ENCODE measurements around the gene PIBF1. TPM values are rescaled to one million over a fixed set of nuclear protein-coding genes. Genes with fewer than 3 reads are reported as not detected.
A peak's percentile ranks its signal among the peaks of the same experiment; 100 is the strongest.

The PIBF1 gene
- total RNA-seq, 1 experiment from 2014 or later = 4.8 TPM

DNA sequence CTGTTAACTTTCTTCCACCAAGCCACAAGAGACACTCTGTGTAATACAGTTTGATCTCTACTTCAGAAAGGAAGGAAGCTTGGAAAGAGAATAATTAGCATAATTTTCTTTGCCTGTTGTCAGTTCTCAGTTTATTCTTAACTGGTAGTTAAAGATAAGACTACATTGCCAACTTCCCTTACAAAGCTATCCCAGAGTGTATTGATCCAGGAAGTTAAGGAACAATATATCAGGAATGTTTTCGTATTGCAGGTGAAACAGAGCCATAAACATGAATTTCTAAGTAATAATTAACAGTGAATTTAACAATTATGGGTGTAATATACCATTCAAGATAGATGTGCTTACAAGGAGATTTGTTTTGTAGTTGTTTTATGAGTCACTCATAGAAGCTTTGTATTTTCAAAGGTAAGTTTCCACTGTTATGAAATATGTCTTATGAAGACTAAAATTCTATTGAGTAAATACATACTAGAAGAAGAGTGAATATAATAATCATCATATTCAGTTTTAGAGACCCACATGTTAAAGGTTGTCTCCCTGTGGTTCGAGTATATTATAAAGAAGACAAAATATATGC is 188.5 kb downstream of the PIBF1 start:
- DNase-seq = no peak
- Histone ChIP-seq H3K9me2 (replicated peaks; ENCODE audit: low read length) (no peaks in the 10 kb centered on the region), H3K36me3 (ENCODE audit: low read depth, low read length) (no peaks in the 10 kb centered on the region), H4K20me1 (ENCODE audit: low read length) (no peaks in the 10 kb centered on the region), H3K9ac (ENCODE audit: low read length) (no peak overlapping the region), H3K27me3 (ENCODE audit: low read length) (no peaks in the 10 kb centered on the region), H3K27ac (ENCODE audit: low read length) (no peak overlapping the region), H3K79me2 (ENCODE audit: low read length) (no peaks in the 10 kb centered on the region), H3K9me3 (ENCODE audit: low read length) (no peaks in the 10 kb centered on the region), H3K4me1 (ENCODE audit: insufficient read depth, low read length) (no peaks in the 10 kb centered on the region), H3K4me3 (ENCODE audit: low read length) (no peak overlapping the region), H3K4me2 (ENCODE audit: low read length) (no peak overlapping the region), H2AFZ (ENCODE audit: low read length) (no peak overlapping the region), H3F3A (ENCODE audit: low read length, unreplicated experiment) (no peaks in the 10 kb centered on the region)
- ChIA-PET CTCF (no interaction called here), POLR2A (ENCODE audit: unreplicated experiment) (no interaction called here)
- no TSS peak for BruUV-seq (replicated peaks)
- intact Hi-C loops (cut with micrococcal nuclease) = no loop called here
- no peak for ATAC-seq
- TF ChIP-seq EZH2 (IDR thresholded peaks at IDR 0.05; ENCODE audit: low read length, unreplicated experiment) = no peak
- no peak for TF ChIP-seq EZH2phosphoT487 (IDR thresholded peaks at IDR 0.05; ENCODE audit: borderline replicate concordance, low read length)
- TF ChIP-seq, protein P1, sequence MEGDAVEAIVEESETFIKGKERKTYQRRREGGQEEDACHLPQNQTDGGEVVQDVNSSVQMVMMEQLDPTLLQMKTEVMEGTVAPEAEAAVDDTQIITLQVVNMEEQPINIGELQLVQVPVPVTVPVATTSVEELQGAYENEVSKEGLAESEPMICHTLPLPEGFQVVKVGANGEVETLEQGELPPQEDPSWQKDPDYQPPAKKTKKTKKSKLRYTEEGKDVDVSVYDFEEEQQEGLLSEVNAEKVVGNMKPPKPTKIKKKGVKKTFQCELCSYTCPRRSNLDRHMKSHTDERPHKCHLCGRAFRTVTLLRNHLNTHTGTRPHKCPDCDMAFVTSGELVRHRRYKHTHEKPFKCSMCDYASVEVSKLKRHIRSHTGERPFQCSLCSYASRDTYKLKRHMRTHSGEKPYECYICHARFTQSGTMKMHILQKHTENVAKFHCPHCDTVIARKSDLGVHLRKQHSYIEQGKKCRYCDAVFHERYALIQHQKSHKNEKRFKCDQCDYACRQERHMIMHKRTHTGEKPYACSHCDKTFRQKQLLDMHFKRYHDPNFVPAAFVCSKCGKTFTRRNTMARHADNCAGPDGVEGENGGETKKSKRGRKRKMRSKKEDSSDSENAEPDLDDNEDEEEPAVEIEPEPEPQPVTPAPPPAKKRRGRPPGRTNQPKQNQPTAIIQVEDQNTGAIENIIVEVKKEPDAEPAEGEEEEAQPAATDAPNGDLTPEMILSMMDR (conservative IDR thresholded peaks at IDR 0.05; ENCODE audit: low read depth, low read length) = no peak

DNA sequence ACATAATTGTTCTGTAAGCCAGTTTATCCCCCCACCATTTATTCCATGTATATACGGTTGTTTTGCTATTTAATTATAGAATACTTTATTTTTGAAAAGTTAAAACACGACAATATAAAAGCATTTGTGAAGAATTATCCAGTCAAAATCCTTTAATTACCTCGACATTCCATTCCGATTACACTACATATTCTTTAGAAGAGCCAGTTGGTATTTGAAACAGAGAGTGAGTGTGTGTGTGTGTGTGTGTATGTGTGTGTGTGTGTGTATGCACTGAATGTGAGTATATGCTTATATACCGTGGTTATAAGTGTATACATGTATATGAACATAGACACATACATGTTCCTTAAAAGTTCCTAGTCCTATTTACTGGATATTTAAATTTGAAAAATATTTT is 189.0 kb downstream of the PIBF1 start:
- Histone ChIP-seq H3K4me3 (ENCODE audit: low read length) (no peak overlapping the region), H3K27me3 (ENCODE audit: low read length) (no peaks in the 10 kb centered on the region), H3K4me1 (ENCODE audit: insufficient read depth, low read length) (no peaks in the 10 kb centered on the region), H4K20me1 (ENCODE audit: low read length) (no peaks in the 10 kb centered on the region), H3K79me2 (ENCODE audit: low read length) (no peaks in the 10 kb centered on the region), H3K9me2 (replicated peaks; ENCODE audit: low read length) (no peaks in the 10 kb centered on the region), H3K27ac (ENCODE audit: low read length) (no peak overlapping the region), H3K36me3 (ENCODE audit: low read depth, low read length) (no peaks in the 10 kb centered on the region), H3K9ac (ENCODE audit: low read length) (no peak overlapping the region), H3F3A (ENCODE audit: low read length, unreplicated experiment) (no peaks in the 10 kb centered on the region), H3K9me3 (ENCODE audit: low read length) (no peaks in the 10 kb centered on the region), H2AFZ (ENCODE audit: low read length) (no peak overlapping the region), H3K4me2 (ENCODE audit: low read length) (no peak overlapping the region)
- intact Hi-C loops (cut with micrococcal nuclease) = no loop called here
- BruUV-seq (replicated peaks) = no TSS peak
- no peak for ATAC-seq
- TF ChIP-seq EZH2 (IDR thresholded peaks at IDR 0.05; ENCODE audit: low read length, unreplicated experiment) (no peak), EZH2phosphoT487 (IDR thresholded peaks at IDR 0.05; ENCODE audit: borderline replicate concordance, low read length) (no peak)
- TF ChIP-seq, protein P1 (conservative IDR thresholded peaks at IDR 0.05; ENCODE audit: low read depth, low read length) = no peak
- CTCF ChIA-PET = no interaction called here
- DNase-seq = peak; percentile 28
- POLR2A ChIA-PET (ENCODE audit: unreplicated experiment) = no interaction called here

DNA sequence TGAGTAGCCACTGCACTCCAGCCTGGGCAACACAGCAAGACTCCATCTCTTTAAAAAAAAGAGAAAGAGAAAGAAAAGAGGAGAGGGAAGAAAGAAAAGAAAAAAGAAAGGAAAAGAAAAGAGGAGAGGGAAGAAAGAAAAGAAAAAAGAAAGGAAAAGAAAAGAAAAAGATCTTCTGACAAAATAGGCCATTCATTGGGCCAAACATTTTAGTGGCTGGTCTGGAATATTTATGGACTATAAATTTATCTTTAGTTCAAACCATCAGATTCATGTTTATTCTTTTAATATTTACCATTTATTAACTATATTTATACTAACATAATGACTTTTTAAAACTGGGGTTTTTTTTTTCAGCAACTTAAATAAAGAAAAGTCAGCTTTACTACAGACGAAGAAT is 191.3 kb downstream of the PIBF1 start:
- no peak for DNase-seq
- H3K27ac ChIP-seq (ENCODE audit: low read length) = no peak overlapping the region
- no peak overlapping the region for H3K4me2 ChIP-seq (ENCODE audit: low read length)
- no peaks in the 10 kb centered on the region for H3K9me2 ChIP-seq (replicated peaks; ENCODE audit: low read length)
- H3K27me3 ChIP-seq (ENCODE audit: low read length) = no peaks in the 10 kb centered on the region
- no peak overlapping the region for H3K9ac ChIP-seq (ENCODE audit: low read length)
- H3K9me3 ChIP-seq (ENCODE audit: low read length) = no peaks in the 10 kb centered on the region
- no peaks in the 10 kb centered on the region for H3K36me3 ChIP-seq (ENCODE audit: low read depth, low read length)
- H3K4me3 ChIP-seq (ENCODE audit: low read length) = no peak overlapping the region
- POLR2A ChIA-PET (ENCODE audit: unreplicated experiment) = no interaction called here
- no peak for TF ChIP-seq EZH2 (IDR thresholded peaks at IDR 0.05; ENCODE audit: low read length, unreplicated experiment)
- no peak for TF ChIP-seq EZH2phosphoT487 (IDR thresholded peaks at IDR 0.05; ENCODE audit: borderline replicate concordance, low read length)
- TF ChIP-seq, protein P1 (conservative IDR thresholded peaks at IDR 0.05; ENCODE audit: low read depth, low read length) = no peak
- no peak overlapping the region for H2AFZ ChIP-seq (ENCODE audit: low read length)
- H3K4me1 ChIP-seq (ENCODE audit: insufficient read depth, low read length) = no peaks in the 10 kb centered on the region
- H3F3A ChIP-seq (ENCODE audit: low read length, unreplicated experiment) = no peaks in the 10 kb centered on the region
- BruUV-seq (replicated peaks) = no TSS peak
- H3K79me2 ChIP-seq (ENCODE audit: low read length) = no peaks in the 10 kb centered on the region
- no peaks in the 10 kb centered on the region for H4K20me1 ChIP-seq (ENCODE audit: low read length)
- CTCF ChIA-PET = no interaction called here
- intact Hi-C loops (cut with micrococcal nuclease) = no loop called here
- ATAC-seq = no peak

Measured in PC-3 (cell line).